ENCODE results near the gene FAM20B. TPM values are rescaled to one million over a fixed set of nuclear protein-coding genes. Genes with fewer than 3 reads are reported as not detected.
A peak's percentile ranks its signal among the peaks of the same experiment; 100 is the strongest.

Gene FAM20B
- total RNA-seq, 1 donor from 2014 or later = 33.8 TPM

DNA sequence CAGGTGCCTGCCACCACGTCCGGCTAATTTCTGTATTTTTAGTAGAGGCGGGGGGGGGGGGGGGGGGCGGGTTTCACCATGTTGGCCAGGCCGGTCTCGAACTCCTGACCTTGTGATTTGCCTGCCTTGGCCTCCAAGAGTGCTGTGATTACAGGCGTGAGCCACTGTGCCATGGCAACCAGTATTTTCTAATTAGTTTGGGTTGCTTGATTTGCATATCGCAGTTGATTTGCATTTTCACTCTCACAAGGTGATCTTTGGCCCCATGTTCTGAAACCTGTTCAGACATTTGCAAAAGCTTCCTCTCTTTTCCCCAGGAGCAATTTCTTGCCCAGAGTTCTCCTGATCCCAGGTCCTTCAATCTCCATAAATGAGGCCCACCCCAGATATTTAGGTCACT, 57.8 kb downstream of the FAM20B start:
- Histone ChIP-seq H3K79me2 (ENCODE audit: low read depth) (no peaks in the 10 kb centered on the region), H3K4me1 (peaks cover 5% of the 10 kb centered on the region), H3K27me3 (peaks cover 11% of the 10 kb centered on the region), H3K36me3 (no peaks in the 10 kb centered on the region), H4K20me1 (ENCODE audit: low read depth) (no peaks in the 10 kb centered on the region), H3F3A (ENCODE audit: low read depth) (peaks cover 12% of the 10 kb centered on the region), H3K9ac (no peak overlapping the region), H3K4me3 (no peak overlapping the region), H3K4me2 (no peak overlapping the region), H3K9me3 (ENCODE audit: low read depth) (no peaks in the 10 kb centered on the region), H3K27ac (no peak overlapping the region), H2AFZ (replicated peaks) (no peak overlapping the region)
- TF ChIP-seq EZH2 (IDR thresholded peaks at IDR 0.05) (no peak), EZH2phosphoT487 (IDR thresholded peaks at IDR 0.05) (no peak)
- TF ChIP-seq, protein P1, sequence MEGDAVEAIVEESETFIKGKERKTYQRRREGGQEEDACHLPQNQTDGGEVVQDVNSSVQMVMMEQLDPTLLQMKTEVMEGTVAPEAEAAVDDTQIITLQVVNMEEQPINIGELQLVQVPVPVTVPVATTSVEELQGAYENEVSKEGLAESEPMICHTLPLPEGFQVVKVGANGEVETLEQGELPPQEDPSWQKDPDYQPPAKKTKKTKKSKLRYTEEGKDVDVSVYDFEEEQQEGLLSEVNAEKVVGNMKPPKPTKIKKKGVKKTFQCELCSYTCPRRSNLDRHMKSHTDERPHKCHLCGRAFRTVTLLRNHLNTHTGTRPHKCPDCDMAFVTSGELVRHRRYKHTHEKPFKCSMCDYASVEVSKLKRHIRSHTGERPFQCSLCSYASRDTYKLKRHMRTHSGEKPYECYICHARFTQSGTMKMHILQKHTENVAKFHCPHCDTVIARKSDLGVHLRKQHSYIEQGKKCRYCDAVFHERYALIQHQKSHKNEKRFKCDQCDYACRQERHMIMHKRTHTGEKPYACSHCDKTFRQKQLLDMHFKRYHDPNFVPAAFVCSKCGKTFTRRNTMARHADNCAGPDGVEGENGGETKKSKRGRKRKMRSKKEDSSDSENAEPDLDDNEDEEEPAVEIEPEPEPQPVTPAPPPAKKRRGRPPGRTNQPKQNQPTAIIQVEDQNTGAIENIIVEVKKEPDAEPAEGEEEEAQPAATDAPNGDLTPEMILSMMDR (IDR thresholded peaks at IDR 0.05) = no peak
- Mint-ChIP-seq H3K27ac (no peak overlapping the region), H3K27me3 (ENCODE audit: insufficient read depth, low read depth) (peaks cover 3% of the 10 kb centered on the region), H3K9me3 (no peaks in the 10 kb centered on the region), H3K4me3 (peak overlapping the region; percentile 94), H3K4me1 (peaks cover 18% of the 10 kb centered on the region), H3K36me3 (peaks cover 5% of the 10 kb centered on the region)
- DNase-seq (ENCODE audit: low spot score) = no peak

DNA sequence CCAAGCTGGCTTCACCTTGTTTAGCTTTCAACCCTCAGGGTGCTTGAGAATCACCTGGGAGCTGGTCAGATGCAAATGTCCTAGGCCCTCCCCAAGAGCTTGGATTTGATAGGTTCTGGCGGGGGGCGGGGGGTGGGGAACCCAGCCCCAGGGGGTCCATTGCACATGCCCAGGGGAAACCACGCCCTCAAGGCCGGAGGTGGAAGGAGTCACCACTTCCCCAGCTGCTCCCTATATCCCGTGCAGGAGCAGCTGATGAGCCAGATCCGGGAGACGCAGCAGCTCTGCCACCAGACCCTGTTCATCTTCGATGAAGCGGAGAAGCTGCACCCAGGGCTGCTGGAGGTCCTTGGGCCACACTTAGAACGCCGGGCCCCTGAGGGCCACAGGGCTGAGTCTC, 62.0 kb downstream of the FAM20B start:
- Histone ChIP-seq H3K4me2 (peak overlapping the region; percentile 49), H3K4me1 (peaks cover 5% of the 10 kb centered on the region), H2AFZ (replicated peaks) (no peak overlapping the region), H3K27ac (no peak overlapping the region), H3K79me2 (ENCODE audit: low read depth) (no peaks in the 10 kb centered on the region), H3K36me3 (no peaks in the 10 kb centered on the region), H3K27me3 (peaks cover 10% of the 10 kb centered on the region), H3K4me3 (no peak overlapping the region), H4K20me1 (ENCODE audit: low read depth) (no peaks in the 10 kb centered on the region), H3F3A (ENCODE audit: low read depth) (no peaks in the 10 kb centered on the region), H3K9ac (no peak overlapping the region), H3K9me3 (ENCODE audit: low read depth) (no peaks in the 10 kb centered on the region)
- Mint-ChIP-seq H3K27ac (no peak overlapping the region), H3K4me1 (peaks cover 7% of the 10 kb centered on the region), H3K9me3 (no peaks in the 10 kb centered on the region), H3K4me3 (no peak overlapping the region), H3K27me3 (ENCODE audit: insufficient read depth, low read depth) (no peaks in the 10 kb centered on the region), H3K36me3 (peaks cover 9% of the 10 kb centered on the region)
- DNase-seq (ENCODE audit: low spot score) = peak; percentile 24
- TF ChIP-seq, protein P1 (IDR thresholded peaks at IDR 0.05) = no peak
- no peak for TF ChIP-seq EZH2 (IDR thresholded peaks at IDR 0.05)
- TF ChIP-seq EZH2phosphoT487 (IDR thresholded peaks at IDR 0.05) = no peak

DNA sequence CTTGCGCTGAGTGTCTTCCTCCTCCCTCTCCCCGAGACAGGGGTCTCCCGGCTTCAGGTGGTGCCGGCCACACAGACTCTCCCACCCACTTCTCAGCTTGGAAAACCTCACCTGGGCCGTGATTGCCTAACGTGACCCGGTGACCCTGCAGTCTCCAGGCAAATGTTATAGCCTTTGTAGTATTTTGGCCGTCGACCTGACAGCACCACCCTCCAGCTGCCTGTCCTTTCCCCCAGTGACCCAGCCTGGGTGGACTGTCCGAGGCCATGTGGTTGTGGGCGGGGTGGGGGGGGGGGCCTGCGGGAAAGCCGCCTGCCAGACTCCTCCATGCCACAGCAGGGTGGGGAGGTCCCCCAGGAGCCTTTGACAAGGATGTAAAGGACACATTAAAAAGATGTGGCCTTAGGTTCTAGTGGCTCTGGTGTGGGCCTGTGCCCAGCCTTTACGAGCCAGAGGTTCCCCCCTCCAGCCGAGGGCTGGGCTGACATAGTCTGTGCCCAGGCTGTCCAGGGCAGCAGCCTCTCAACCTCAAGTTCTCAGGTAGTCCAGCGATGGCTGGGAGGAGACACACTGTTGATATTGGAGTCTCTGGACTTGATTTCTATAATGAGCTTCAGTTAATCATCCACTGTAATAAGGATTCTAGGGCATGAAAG, 64.3 kb downstream of the FAM20B start:
- H3K9ac ChIP-seq = no peak overlapping the region
- Mint-ChIP-seq H3K4me3 (no peak overlapping the region), H3K27me3 (ENCODE audit: insufficient read depth, low read depth) (no peaks in the 10 kb centered on the region), H3K9me3 (no peaks in the 10 kb centered on the region), H3K4me1 (no peaks in the 10 kb centered on the region), H3K27ac (no peak overlapping the region), H3K36me3 (peaks cover 21% of the 10 kb centered on the region)
- no peak overlapping the region for H3K27ac ChIP-seq
- no peaks in the 10 kb centered on the region for H3K27me3 ChIP-seq
- DNase-seq (ENCODE audit: low spot score) = no peak
- no peaks in the 10 kb centered on the region for H4K20me1 ChIP-seq (ENCODE audit: low read depth)
- H3K4me2 ChIP-seq = no peak overlapping the region
- H3K36me3 ChIP-seq = no peaks in the 10 kb centered on the region
- H3F3A ChIP-seq (ENCODE audit: low read depth) = no peaks in the 10 kb centered on the region
- no peaks in the 10 kb centered on the region for H3K9me3 ChIP-seq (ENCODE audit: low read depth)
- TF ChIP-seq EZH2 (IDR thresholded peaks at IDR 0.05) = no peak
- TF ChIP-seq, protein P1 (IDR thresholded peaks at IDR 0.05) = no peak
- no peak for TF ChIP-seq EZH2phosphoT487 (IDR thresholded peaks at IDR 0.05)
- no peak overlapping the region for H3K4me3 ChIP-seq
- H3K4me1 ChIP-seq = peaks cover 5% of the 10 kb centered on the region
- no peak overlapping the region for H2AFZ ChIP-seq (replicated peaks)
- no peaks in the 10 kb centered on the region for H3K79me2 ChIP-seq (ENCODE audit: low read depth)
